PC-3 (cell line): Measurements from ENCODE around the gene GTF2F2. TPM values are rescaled to one million over a fixed set of nuclear protein-coding genes. Genes with fewer than 3 reads are reported as not detected.

Experiments used
- ATAC-seq: fragments of 200-7000 bp; cut with Tn5 transposase; 2 replicates; pipeline ENCODE4 v1.9.1; 2020; ENCODE audit warnings: mild to moderate bottlenecking, moderate library complexity
- BruUV-seq: library from RNA; stranded (reverse); fragments of 400-500 nt; replicated peaks from 2 replicates; lab custom pipeline; 2021; lab: Mats Ljungman, UMichigan
- CTCF ChIA-PET: fragments of 300-600 bp; sonication (Branson Sonifier 250); formaldehyde crosslinking; loops from one replicate; lab custom pipeline; 2022; ENCODE audit warnings: antibody characterized with exemption; lab: Charles Lee
- POLR2A ChIA-PET: fragments of 300-600 bp; sonication (Branson Sonifier 250); formaldehyde crosslinking; loops from one replicate; lab custom pipeline; 2022; ENCODE audit warnings: antibody characterized with exemption; ENCODE audit not compliant: unreplicated experiment; lab: Charles Lee
- DNase-seq: peaks from one replicate; pipeline ENCODE4 v3.0.0-alpha.2; 2015
- H2AFZ ChIP-seq: fragments of 300-600 bp; sonication (generic); 2 replicates; pipeline ENCODE4 v1.6.0; 2016; ENCODE audit warnings: antibody characterized with exemption, low read length
- H3F3A ChIP-seq: fragments of 300-600 bp; sonication (generic); one replicate; pipeline ENCODE4 v1.6.0; 2017; ENCODE audit warnings: antibody characterized with exemption, low read length, control low read depth, mild to moderate bottlenecking; ENCODE audit not compliant: unreplicated experiment
- H3K27ac ChIP-seq: fragments of 300-600 bp; sonication (generic); 2 replicates; pipeline ENCODE4 v1.5.1; 2016; ENCODE audit warnings: mild to moderate bottlenecking, low read length
- H3K27me3 ChIP-seq: fragments of 300-600 bp; sonication (generic); 2 replicates; pipeline ENCODE4 v1.6.1; 2016; ENCODE audit warnings: low read length, mixed read lengths
- H3K36me3 ChIP-seq: fragments of 300-600 bp; sonication (generic); 2 replicates; pipeline ENCODE4 v1.6.1; 2016; ENCODE audit warnings: low read depth, mixed run types, low read length, mixed read lengths
- H3K4me1 ChIP-seq: fragments of 300-600 bp; sonication (generic); 2 replicates; pipeline ENCODE4 v1.5.1; 2016; ENCODE audit warnings: low read length; ENCODE audit not compliant: insufficient read depth
- H3K4me2 ChIP-seq: fragments of 300-600 bp; sonication (generic); 2 replicates; pipeline ENCODE4 v1.6.0; 2016; ENCODE audit warnings: low read length
- H3K4me3 ChIP-seq: fragments of 300-600 bp; sonication (generic); 2 replicates; pipeline ENCODE4 v1.5.1; 2016; ENCODE audit warnings: mild to moderate bottlenecking, low read length, mixed read lengths
- H3K79me2 ChIP-seq: fragments of 300-600 bp; sonication (generic); 2 replicates; pipeline ENCODE4 v1.6.1; 2017; ENCODE audit warnings: low read length, mixed read lengths
- H3K9ac ChIP-seq: fragments of 300-600 bp; sonication (generic); 2 replicates; pipeline ENCODE4 v1.6.0; 2016; ENCODE audit warnings: mild to moderate bottlenecking, low read length
- H3K9me2 ChIP-seq: fragments of 300-600 bp; sonication (generic); replicated peaks from 2 replicates; pipeline ENCODE4 v1.6.1; 2016; ENCODE audit warnings: mixed run types, low read length, mixed read lengths
- H3K9me3 ChIP-seq: fragments of 300-600 bp; sonication (generic); 2 replicates; pipeline ENCODE4 v1.6.1; 2016; ENCODE audit warnings: low read length, mixed read lengths
- H4K20me1 ChIP-seq: fragments of 300-600 bp; sonication (generic); 2 replicates; pipeline ENCODE4 v1.6.1; 2016; ENCODE audit warnings: low read length, mixed read lengths
- EZH2 ChIP-seq: fragments of 300-600 bp; sonication (generic); IDR thresholded peaks from one replicate; pipeline ENCODE4 v1.6.1; 2017; ENCODE audit warnings: antibody characterized with exemption, mild to moderate bottlenecking, low read length; ENCODE audit not compliant: unreplicated experiment
- EZH2phosphoT487 ChIP-seq: fragments of 300-600 bp; sonication (generic); IDR thresholded peaks from 2 replicates; pipeline ENCODE4 v1.6.1; 2018; ENCODE audit warnings: mild to moderate bottlenecking, antibody characterized with exemption, low read length, borderline replicate concordance
- intact Hi-C: fragments of 100-400 bp; cut with micrococcal nuclease; formaldehyde crosslinking; loops from 2 replicates; pipeline ENCODE4 v1.9.0; 2023
- total RNA-seq: library from RNA; depleted of rRNA; stranded (reverse); fragments of >200 nt; gene quantifications from 2 replicates; pipeline ENCODE4 v1.2.3, GENCODE V29; 2014
- TF ChIP-seq, protein P1 (sequence below): fragments of 300-600 bp; sonication (generic); conservative IDR thresholded peaks from 2 replicates; pipeline ENCODE4 v1.5.1; 2017; ENCODE audit warnings: antibody characterized with exemption, low read depth, mild to moderate bottlenecking, low read length

Gene GTF2F2
- total RNA-seq, 1 experiment from 2014 or later = 28.3 TPM

DNA sequence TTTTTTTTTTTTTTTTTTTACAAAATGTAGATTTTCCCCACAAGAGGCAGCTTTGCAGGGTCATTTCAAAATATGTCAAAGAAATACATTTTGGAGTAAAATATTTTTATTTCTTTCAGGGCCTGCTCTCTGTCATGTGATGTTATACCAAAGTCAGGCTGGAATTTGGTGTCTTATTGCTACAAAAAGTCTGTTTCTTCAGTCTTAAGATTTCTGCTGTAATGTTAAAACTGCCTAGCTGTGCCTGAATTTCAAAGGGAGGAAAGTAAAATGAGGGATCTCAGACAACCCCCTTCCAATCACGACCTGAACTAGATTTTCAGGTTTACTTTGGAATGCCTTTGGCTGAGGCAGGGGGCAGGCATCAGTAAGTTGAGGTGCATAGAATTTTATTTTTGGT is 12.8 kb upstream of the GTF2F2 start:
- Histone ChIP-seq H3K9me2 (no peaks in the 10 kb centered on the region), H3K79me2 (no peaks in the 10 kb centered on the region), H3K4me1 (no peaks in the 10 kb centered on the region), H3K36me3 (no peaks in the 10 kb centered on the region), H3K27ac (no peak overlapping the region), H3K9me3 (no peaks in the 10 kb centered on the region), H3K9ac (no peak overlapping the region), H3K4me3 (no peak overlapping the region), H4K20me1 (no peaks in the 10 kb centered on the region), H2AFZ (no peak overlapping the region), H3K4me2 (no peak overlapping the region), H3K27me3 (no peaks in the 10 kb centered on the region), H3F3A (no peaks in the 10 kb centered on the region)
- POLR2A ChIA-PET = no interaction called here
- no peak for TF ChIP-seq EZH2phosphoT487
- ATAC-seq (no peak), DNase-seq (no peak)
- CTCF ChIA-PET = interaction anchor here (0.7 kb wide), 1 partner anchor 174 kb away, joined by 3 read pairs; no protein-coding TSS in a partner anchor
- no TSS peak for BruUV-seq
- intact Hi-C loops = no loop called here

DNA sequence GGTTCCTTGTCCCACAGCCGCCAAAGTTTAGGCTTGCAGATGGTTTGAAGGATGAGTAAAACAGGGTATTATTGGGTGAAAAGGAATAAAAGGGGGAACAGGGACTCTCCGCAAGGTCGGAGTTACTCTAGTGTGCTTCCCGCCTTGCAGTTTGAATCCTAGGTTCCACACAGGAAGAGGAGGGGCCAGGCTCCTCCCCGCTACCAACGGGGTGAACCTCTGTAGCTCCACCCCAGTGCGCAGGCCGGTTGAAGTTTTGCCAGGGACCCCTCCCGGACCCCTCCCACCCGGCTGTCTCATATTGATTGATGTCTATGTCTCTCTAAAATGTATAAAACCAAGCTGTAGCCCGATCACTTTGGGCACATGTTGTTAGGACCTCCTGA is 11.6 kb upstream of the GTF2F2 start:
- POLR2A ChIA-PET = no interaction called here
- intact Hi-C loops = no loop called here
- BruUV-seq = no TSS peak

GRCh38 chr13:45109102-45109720 is 11.1 kb upstream of the GTF2F2 start:
- no TSS peak for BruUV-seq
- Histone ChIP-seq H3K9me2 (no peaks in the 10 kb centered on the region), H4K20me1 (no peaks in the 10 kb centered on the region), H3K4me3 (no peak overlapping the region), H3K9ac (no peak overlapping the region), H3K36me3 (no peaks in the 10 kb centered on the region), H3F3A (no peaks in the 10 kb centered on the region), H3K27ac (no peak overlapping the region), H3K9me3 (no peaks in the 10 kb centered on the region), H3K4me1 (no peaks in the 10 kb centered on the region), H2AFZ (no peak overlapping the region), H3K4me2 (no peak overlapping the region), H3K27me3 (no peaks in the 10 kb centered on the region), H3K79me2 (no peaks in the 10 kb centered on the region)
- ATAC-seq (no peak), DNase-seq (no peak)
- POLR2A ChIA-PET = no interaction called here
- intact Hi-C loops = no loop called here
- CTCF ChIA-PET = no interaction called here
- TF ChIP-seq, protein P1, sequence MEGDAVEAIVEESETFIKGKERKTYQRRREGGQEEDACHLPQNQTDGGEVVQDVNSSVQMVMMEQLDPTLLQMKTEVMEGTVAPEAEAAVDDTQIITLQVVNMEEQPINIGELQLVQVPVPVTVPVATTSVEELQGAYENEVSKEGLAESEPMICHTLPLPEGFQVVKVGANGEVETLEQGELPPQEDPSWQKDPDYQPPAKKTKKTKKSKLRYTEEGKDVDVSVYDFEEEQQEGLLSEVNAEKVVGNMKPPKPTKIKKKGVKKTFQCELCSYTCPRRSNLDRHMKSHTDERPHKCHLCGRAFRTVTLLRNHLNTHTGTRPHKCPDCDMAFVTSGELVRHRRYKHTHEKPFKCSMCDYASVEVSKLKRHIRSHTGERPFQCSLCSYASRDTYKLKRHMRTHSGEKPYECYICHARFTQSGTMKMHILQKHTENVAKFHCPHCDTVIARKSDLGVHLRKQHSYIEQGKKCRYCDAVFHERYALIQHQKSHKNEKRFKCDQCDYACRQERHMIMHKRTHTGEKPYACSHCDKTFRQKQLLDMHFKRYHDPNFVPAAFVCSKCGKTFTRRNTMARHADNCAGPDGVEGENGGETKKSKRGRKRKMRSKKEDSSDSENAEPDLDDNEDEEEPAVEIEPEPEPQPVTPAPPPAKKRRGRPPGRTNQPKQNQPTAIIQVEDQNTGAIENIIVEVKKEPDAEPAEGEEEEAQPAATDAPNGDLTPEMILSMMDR = no peak
- TF ChIP-seq EZH2 (no peak), EZH2phosphoT487 (no peak)

More for the DNA sequence above, 11.6 kb upstream of the GTF2F2 start:
- DNase-seq (no peak), ATAC-seq (no peak)
- Histone ChIP-seq H3K9me3 (no peaks in the 10 kb centered on the region), H3K27me3 (no peaks in the 10 kb centered on the region), H3K4me3 (no peak overlapping the region), H3K4me1 (no peaks in the 10 kb centered on the region), H3K4me2 (no peak overlapping the region), H2AFZ (no peak overlapping the region), H4K20me1 (no peaks in the 10 kb centered on the region), H3K9me2 (no peaks in the 10 kb centered on the region), H3K9ac (no peak overlapping the region), H3K36me3 (no peaks in the 10 kb centered on the region), H3K27ac (no peak overlapping the region), H3F3A (no peaks in the 10 kb centered on the region), H3K79me2 (no peaks in the 10 kb centered on the region)
- TF ChIP-seq, protein P1 = no peak
- no peak for TF ChIP-seq EZH2
- TF ChIP-seq EZH2phosphoT487 = no peak
- CTCF ChIA-PET = no interaction called here
